SK-N-MC (cell line): ENCODE measurements around the gene NUTM2F.
"Not testable (repeated sequence)": the region's sequence is repeated elsewhere in the genome, so short reads cannot be mapped to it uniquely, and the experiment has no call there.

Experiments used
- DNase-seq: peaks from one replicate; pipeline ENCODE4 v3.0.0-alpha.2; 2011; ENCODE audit warnings: low read depth, low spot score
- H3K27ac ChIP-seq: fragments of 200-600 bp; sonication (generic); 2 replicates; pipeline ENCODE4 v1.5.1; 2016; ENCODE audit warnings: mixed run types
- H3K36me3 ChIP-seq: fragments of 200-600 bp; sonication (generic); 2 replicates; pipeline ENCODE4 v1.6.1; 2017; ENCODE audit warnings: antibody characterized with exemption, low read length, mixed read lengths; ENCODE audit not compliant: insufficient read depth
- H3K4me3 ChIP-seq: fragments of 200-600 bp; sonication (generic); 2 replicates; pipeline ENCODE4 v1.5.1; 2016
- H3K9ac ChIP-seq: fragments of 200-600 bp; sonication (generic); 2 replicates; pipeline ENCODE4 v1.8.0; 2017; ENCODE audit warnings: mixed run types, mixed read lengths; ENCODE audit not compliant: insufficient read length
- H3K9me3 ChIP-seq: fragments of 200-600 bp; sonication (generic); 2 replicates; pipeline ENCODE4 v1.6.1; 2017; ENCODE audit warnings: low read depth, mild to moderate bottlenecking, antibody characterized with exemption, low read length, moderate library complexity, mixed read lengths
- POLR2AphosphoS5 ChIP-seq: IDR thresholded peaks from 2 replicates; pipeline ENCODE4 v1.6.1; 2012; ENCODE audit warnings: mild to moderate bottlenecking, low read depth, low read length, borderline replicate concordance

NUTM2F gene

GRCh38 chr9:94328544-94328943 lies at the start of gene NUTM2F:
Gene NUTM2F (minus strand): TSS chr9:94328644. CDS start chr9:94328623, 21 bp downstream.
- not testable (repeated sequence) for H3K9me3 ChIP-seq, DNase-seq, H3K36me3 ChIP-seq, H3K9ac ChIP-seq, H3K4me3 ChIP-seq, H3K27ac ChIP-seq

- not testable (repeated sequence) for H3K27ac ChIP-seq, H3K36me3 ChIP-seq, H3K9ac ChIP-seq, DNase-seq, H3K9me3 ChIP-seq
- peak overlapping the region; percentile 76 for H3K4me3 ChIP-seq
Measured at GRCh38 chr9:94375197-94375596, 46.8 kb upstream of the NUTM2F start.

GRCh38 chr9:94374176-94375056 lies 46.0 kb upstream of the NUTM2F start:
- H3K36me3 ChIP-seq, H3K9me3 ChIP-seq: not testable (repeated sequence)
- Histone ChIP-seq H3K4me3 (peak overlapping the region; percentile 76), H3K27ac (peak overlapping the region; percentile 75; the same call in 1 of the 2 replicates), H3K9ac (peak overlapping the region; percentile 71)
- peak; percentile 64 for DNase-seq
- TF ChIP-seq POLR2AphosphoS5: peak; percentile 74

GRCh38 chr9:94373779-94374175 lies 45.3 kb upstream of the NUTM2F start:
- not testable (repeated sequence) for H3K9me3 ChIP-seq, H3K36me3 ChIP-seq, DNase-seq
- H3K4me3 ChIP-seq: peak overlapping the region; percentile 76
- H3K27ac ChIP-seq: peak overlapping the region; percentile 75; the same call in 1 of the 2 replicates
- H3K9ac ChIP-seq: peak overlapping the region; percentile 71

- DNase-seq, H3K4me3 ChIP-seq, H3K27ac ChIP-seq, H3K9ac ChIP-seq, H3K36me3 ChIP-seq, H3K9me3 ChIP-seq: not testable (repeated sequence)
Measured at GRCh38 chr9:94370266-94370665, 41.8 kb upstream of the NUTM2F start.

GRCh38 chr9:94364093-94364614 lies 35.7 kb upstream of the NUTM2F start:
- H3K4me3 ChIP-seq, H3K9ac ChIP-seq, H3K36me3 ChIP-seq, H3K9me3 ChIP-seq, DNase-seq, H3K27ac ChIP-seq: not testable (repeated sequence)

- H3K9ac ChIP-seq, DNase-seq, H3K4me3 ChIP-seq, H3K9me3 ChIP-seq, H3K27ac ChIP-seq, H3K36me3 ChIP-seq: not testable (repeated sequence)
Measured at GRCh38 chr9:94357158-94357557, 28.7 kb upstream of the NUTM2F start.

GRCh38 chr9:94351901-94352723 lies 23.7 kb upstream of the NUTM2F start:
- H3K9ac ChIP-seq, H3K27ac ChIP-seq, H3K9me3 ChIP-seq, H3K36me3 ChIP-seq, H3K4me3 ChIP-seq, DNase-seq: not testable (repeated sequence)

GRCh38 chr9:94348754-94349153 lies 20.3 kb upstream of the NUTM2F start:
- H3K36me3 ChIP-seq, DNase-seq: not testable (repeated sequence)

GRCh38 chr9:94347451-94347850 lies 19.0 kb upstream of the NUTM2F start:
- not testable (repeated sequence) for DNase-seq, H3K9ac ChIP-seq, H3K9me3 ChIP-seq, H3K36me3 ChIP-seq, H3K27ac ChIP-seq, H3K4me3 ChIP-seq

More at GRCh38 chr9:94348754-94349153, 20.3 kb upstream of the NUTM2F start:
- H3K9ac ChIP-seq, H3K27ac ChIP-seq, H3K9me3 ChIP-seq, H3K4me3 ChIP-seq: not testable (repeated sequence)

GRCh38 chr9:94341703-94342102 lies 13.3 kb upstream of the NUTM2F start:
- H3K9ac ChIP-seq, H3K4me3 ChIP-seq, DNase-seq, H3K9me3 ChIP-seq, H3K36me3 ChIP-seq, H3K27ac ChIP-seq: not testable (repeated sequence)

GRCh38 chr9:94340750-94341149 lies 12.3 kb upstream of the NUTM2F start:
- H3K9ac ChIP-seq, DNase-seq, H3K27ac ChIP-seq, H3K36me3 ChIP-seq, H3K4me3 ChIP-seq, H3K9me3 ChIP-seq: not testable (repeated sequence)

- H3K36me3 ChIP-seq, H3K9ac ChIP-seq, DNase-seq, H3K27ac ChIP-seq, H3K9me3 ChIP-seq, H3K4me3 ChIP-seq: not testable (repeated sequence)
Measured at GRCh38 chr9:94339657-94340056, 11.2 kb upstream of the NUTM2F start.

GRCh38 chr9:94338723-94339122 lies 10.3 kb upstream of the NUTM2F start:
- DNase-seq, H3K36me3 ChIP-seq, H3K4me3 ChIP-seq, H3K27ac ChIP-seq, H3K9ac ChIP-seq, H3K9me3 ChIP-seq: not testable (repeated sequence)
